HEK293T (cell line): ENCODE measurements around the gene BCL2L15.
A peak's percentile ranks its signal among the peaks of the same experiment; 100 is the strongest.
"Not testable (repeated sequence)": the region's sequence is repeated elsewhere in the genome, so short reads cannot be mapped to it uniquely, and the experiment has no call there.

Experiments
- CTCF ChIA-PET: fragments of 350-600 bp; formaldehyde crosslinking; extraction: SDS; loops from one replicate; lab custom pipeline; 2021; ENCODE audit warnings: antibody characterized with exemption, inconsistent platforms; lab: Yijun Ruan, JAX
- POLR2A ChIA-PET: fragments of 350-600 bp; formaldehyde crosslinking; extraction: SDS; loops from one replicate; lab custom pipeline; 2020; ENCODE audit warnings: antibody characterized with exemption, inconsistent platforms; lab: Yijun Ruan, JAX
- DNase-seq: peaks from one replicate; pipeline ENCODE4 v3.0.0; 2012; ENCODE audit warnings: mixed read lengths; ENCODE audit errors: extremely low spot score
- ARNT ChIP-seq: fragments of 450-650 bp; IDR thresholded peaks from 2 replicates; pipeline ENCODE4 v1.6.1; 2017; ENCODE audit warnings: mild to moderate bottlenecking
- BHLHE40 ChIP-seq: fragments of 450-650 bp; IDR thresholded peaks from 2 replicates; pipeline ENCODE4 v1.6.1; 2016; ENCODE audit warnings: mild to moderate bottlenecking, moderate library complexity, borderline replicate concordance
- CTBP1 ChIP-seq: fragments of 450-650 bp; IDR thresholded peaks from 2 replicates; pipeline ENCODE4 v1.6.1; 2016; ENCODE audit warnings: borderline replicate concordance
- ELF4 ChIP-seq: fragments of 450-650 bp; IDR thresholded peaks from 2 replicates; pipeline ENCODE4 v1.6.1; 2017; ENCODE audit warnings: antibody characterized with exemption
- FOXA1 ChIP-seq: fragments of 450-650 bp; IDR thresholded peaks from 2 replicates; pipeline ENCODE4 v1.6.1; 2016; ENCODE audit warnings: mild to moderate bottlenecking
- FOXK2 ChIP-seq: fragments of 450-650 bp; IDR thresholded peaks from 2 replicates; pipeline ENCODE4 v1.6.1; 2016; ENCODE audit warnings: mild to moderate bottlenecking
- FOXM1 ChIP-seq: fragments of 450-650 bp; IDR thresholded peaks from 2 replicates; pipeline ENCODE4 v1.6.1; 2017; ENCODE audit warnings: mild to moderate bottlenecking, borderline replicate concordance
- HDGF ChIP-seq: fragments of 450-650 bp; IDR thresholded peaks from 2 replicates; pipeline ENCODE4 v1.6.1; 2017; ENCODE audit warnings: antibody characterized with exemption, borderline replicate concordance
- L3MBTL2 ChIP-seq: fragments of 450-650 bp; conservative IDR thresholded peaks from 2 replicates; pipeline ENCODE4 v1.6.1; 2016; ENCODE audit warnings: mild to moderate bottlenecking
- LEF1 ChIP-seq: fragments of 450-650 bp; IDR thresholded peaks from 2 replicates; pipeline ENCODE4 v1.6.1; 2017; ENCODE audit warnings: mild to moderate bottlenecking, borderline replicate concordance
- NFRKB ChIP-seq: fragments of 450-650 bp; IDR thresholded peaks from 2 replicates; pipeline ENCODE4 v1.6.1; 2016; ENCODE audit warnings: mild to moderate bottlenecking, moderate library complexity
- SP1 ChIP-seq: fragments of 450-650 bp; IDR thresholded peaks from 2 replicates; pipeline ENCODE4 v1.6.1; 2017
- SUZ12 ChIP-seq: fragments of 450-650 bp; IDR thresholded peaks from 2 replicates; pipeline ENCODE4 v1.6.1; 2016; ENCODE audit warnings: mild to moderate bottlenecking
- TARDBP ChIP-seq: fragments of 450-650 bp; IDR thresholded peaks from 2 replicates; pipeline ENCODE4 v1.6.1; 2016
- ZNF384 ChIP-seq: fragments of 450-650 bp; IDR thresholded peaks from 2 replicates; pipeline ENCODE4 v1.6.1; 2016
- TF ChIP-seq, protein P1 (sequence below): fragments of 450-650 bp; IDR thresholded peaks from 2 replicates; pipeline ENCODE4 v1.6.1; 2016

Gene BCL2L15

DNA sequence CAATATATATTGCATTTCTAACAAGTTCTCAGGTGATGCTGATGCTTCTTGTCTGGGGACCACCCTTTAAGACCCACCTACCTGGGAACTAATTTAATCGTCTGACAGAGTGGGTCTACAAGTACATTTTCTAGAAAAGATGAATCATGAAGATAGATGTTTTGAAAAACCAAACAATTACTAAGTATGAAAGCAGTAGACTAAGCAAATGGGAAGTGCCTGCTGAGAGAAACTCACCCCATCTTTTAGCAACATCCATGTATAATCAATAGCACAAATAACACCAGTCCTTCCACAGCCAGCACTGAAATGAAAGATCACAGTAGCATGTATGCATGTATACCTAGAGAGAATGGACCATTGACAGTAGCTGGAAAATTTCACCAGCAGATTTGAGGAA lies 33.1 kb downstream of the BCL2L15 start:
- ChIA-PET CTCF (no interaction called here), POLR2A (no interaction called here)
- TF ChIP-seq ZNF384 (no peak), FOXA1 (no peak), ELF4 (no peak), BHLHE40 (no peak), HDGF (no peak)
- no peak for DNase-seq

DNA sequence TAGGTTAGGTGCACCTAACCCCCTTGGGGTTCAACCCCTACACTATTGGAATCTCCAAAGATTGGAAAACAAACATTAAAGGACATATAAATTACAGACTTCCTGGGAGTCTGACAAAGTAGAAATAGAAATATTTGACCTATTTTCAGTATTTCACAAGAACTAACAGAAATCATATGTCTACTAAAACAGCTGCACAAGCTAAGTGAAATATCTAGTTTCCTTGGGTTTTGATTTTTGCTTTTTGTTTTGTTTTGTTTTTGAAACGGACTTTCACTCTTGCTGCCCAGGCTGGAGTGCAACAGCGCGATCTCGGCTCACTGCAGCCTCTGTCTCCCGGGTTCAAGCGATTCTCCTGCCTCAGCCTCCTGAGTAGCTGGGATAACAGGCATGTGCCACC lies 34.7 kb downstream of the BCL2L15 start:
- CTCF ChIA-PET, DNase-seq, POLR2A ChIA-PET: not testable (repeated sequence)

DNA sequence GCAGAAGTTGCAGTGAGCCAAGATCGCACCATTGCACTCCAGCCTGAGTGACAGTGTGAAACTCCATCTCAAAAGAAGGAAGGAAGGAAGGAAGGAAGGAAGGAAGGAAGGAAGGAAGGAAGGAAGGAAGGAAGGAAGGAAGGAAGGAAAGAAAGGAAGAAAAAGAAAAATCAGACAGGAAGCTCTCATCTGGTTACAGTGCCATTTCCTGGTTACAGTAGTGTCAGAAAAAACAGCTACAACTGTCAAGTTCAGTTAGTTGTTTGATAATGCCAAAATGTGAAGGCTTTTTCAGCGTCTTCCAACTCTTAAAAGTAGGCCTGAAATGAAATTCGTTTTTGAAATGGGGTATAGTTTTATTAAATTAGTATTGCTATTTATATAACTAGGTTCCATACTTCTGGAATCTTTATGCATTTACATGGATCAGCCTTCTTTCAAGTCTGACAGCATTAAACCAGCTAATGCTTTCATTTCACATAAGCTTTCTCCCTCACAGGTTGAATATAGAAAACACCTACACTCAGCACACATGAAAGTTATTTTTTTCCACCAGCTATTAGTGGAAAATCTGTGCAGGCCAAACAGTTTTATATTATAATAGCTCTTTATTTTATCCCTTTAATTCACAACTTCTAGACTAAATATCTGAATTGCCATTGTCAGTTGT lies 37.1 kb downstream of the BCL2L15 start:
- DNase-seq = no peak
- ChIA-PET POLR2A (no interaction called here), CTCF (no interaction called here)

DNA sequence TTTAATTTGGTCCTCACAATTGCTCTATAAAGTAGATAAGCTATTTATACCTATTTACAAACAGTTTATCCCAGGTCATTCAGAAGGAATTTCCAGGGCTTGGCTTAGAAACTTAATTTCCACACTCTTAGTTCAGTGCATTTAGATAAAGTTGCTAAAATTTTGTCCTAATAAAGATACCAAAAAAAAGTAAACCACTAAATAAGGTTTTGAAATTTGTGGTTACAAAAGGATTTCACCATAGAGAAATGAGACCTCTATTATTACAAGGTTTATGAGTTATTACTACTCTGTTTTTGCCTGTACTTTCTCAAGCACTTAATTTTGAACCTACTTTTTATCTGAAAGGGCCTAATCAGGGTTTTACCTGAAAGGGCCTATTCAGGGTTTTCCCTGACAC lies 38.3 kb downstream of the BCL2L15 start:
- ChIA-PET POLR2A (no interaction called here), CTCF (no interaction called here)
- no peak for DNase-seq
- TF ChIP-seq HDGF (no peak), SP1 (no peak), ELF4 (no peak), SUZ12 (no peak), BHLHE40 (no peak), FOXM1 (no peak), FOXK2 (no peak), NFRKB (no peak), ARNT (no peak), CTBP1 (no peak), FOXA1 (no peak), L3MBTL2 (no peak), ZNF384 (no peak), LEF1 (no peak), TARDBP (no peak)
- TF ChIP-seq, protein P1, sequence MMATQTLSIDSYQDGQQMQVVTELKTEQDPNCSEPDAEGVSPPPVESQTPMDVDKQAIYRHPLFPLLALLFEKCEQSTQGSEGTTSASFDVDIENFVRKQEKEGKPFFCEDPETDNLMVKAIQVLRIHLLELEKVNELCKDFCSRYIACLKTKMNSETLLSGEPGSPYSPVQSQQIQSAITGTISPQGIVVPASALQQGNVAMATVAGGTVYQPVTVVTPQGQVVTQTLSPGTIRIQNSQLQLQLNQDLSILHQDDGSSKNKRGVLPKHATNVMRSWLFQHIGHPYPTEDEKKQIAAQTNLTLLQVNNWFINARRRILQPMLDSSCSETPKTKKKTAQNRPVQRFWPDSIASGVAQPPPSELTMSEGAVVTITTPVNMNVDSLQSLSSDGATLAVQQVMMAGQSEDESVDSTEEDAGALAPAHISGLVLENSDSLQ = no peak

More for the DNA sequence above, 37.1 kb downstream of the BCL2L15 start:
- TF ChIP-seq ARNT = no peak

DNA sequence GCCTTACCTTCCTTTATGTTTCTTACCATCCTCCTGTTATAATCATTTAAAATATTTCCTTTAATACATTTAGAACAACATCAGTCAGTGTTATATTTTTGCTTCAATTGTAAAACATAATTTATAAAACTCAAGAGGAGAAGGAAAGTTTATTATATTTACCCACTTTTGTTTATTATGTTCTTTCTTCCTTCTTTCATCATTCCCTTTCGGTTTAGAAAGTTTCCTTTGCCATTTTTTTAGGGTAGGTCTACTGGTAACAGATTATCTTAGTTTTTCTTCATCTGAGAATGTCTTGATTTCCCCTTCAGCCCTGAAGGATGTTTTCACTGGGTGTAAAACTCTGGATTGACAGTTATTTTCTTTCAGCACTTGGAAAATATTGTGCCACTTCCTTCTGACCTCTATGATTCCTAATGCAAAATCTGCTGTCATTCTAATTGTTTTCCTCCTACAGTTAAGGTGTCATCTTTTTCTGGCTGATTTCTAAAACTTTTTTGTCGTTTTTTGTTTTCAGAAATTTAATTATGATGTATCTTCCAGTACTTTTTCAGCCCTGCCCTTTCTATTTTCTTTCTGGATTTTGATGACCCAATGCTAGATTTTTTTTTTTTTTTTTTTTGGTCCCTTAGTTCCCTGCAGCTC lies 40.9 kb downstream of the BCL2L15 start:
- CTCF ChIA-PET = no interaction called here
- POLR2A ChIA-PET = no interaction called here
- TF ChIP-seq ZNF384 = peak; percentile 25; the same call in 1 of the 2 replicates
- TF ChIP-seq TARDBP = no peak
- no peak for DNase-seq

DNA sequence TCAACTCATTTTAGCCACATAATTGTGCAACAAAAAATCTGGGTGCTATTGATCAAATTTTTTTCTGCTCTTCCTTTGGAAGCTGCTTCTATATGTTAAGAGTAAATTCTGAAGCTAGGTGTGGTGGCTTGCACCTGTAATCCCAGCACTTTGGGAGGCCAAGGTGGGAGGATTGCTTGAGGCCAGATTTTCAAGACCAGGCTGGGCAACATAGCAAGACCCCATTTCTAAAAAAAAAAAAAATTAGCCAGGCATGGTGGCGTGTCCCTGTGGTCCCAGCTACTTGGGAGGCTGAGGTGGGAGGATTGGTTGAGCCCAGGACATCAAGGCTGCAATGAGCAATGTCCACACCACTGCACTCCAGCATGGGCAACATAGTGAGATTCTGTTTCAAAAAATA lies 50.8 kb downstream of the BCL2L15 start:
- no peak for TF ChIP-seq ELF4
- no peak for TF ChIP-seq ZNF384
- no peak for TF ChIP-seq L3MBTL2
- TF ChIP-seq, protein P1 = no peak
- TF ChIP-seq SP1 = no peak
- TF ChIP-seq FOXM1 = no peak
- TF ChIP-seq ARNT = no peak
- no peak for TF ChIP-seq HDGF
- TF ChIP-seq BHLHE40 = no peak
- TF ChIP-seq TARDBP = no peak
- no peak for TF ChIP-seq LEF1
- TF ChIP-seq NFRKB = no peak
- TF ChIP-seq FOXA1 = no peak
- no peak for TF ChIP-seq FOXK2
- no peak for TF ChIP-seq CTBP1
- no peak for DNase-seq
- ChIA-PET CTCF (interaction anchor here (1.7 kb wide), 1 partner anchor 446 kb away, joined by 5 read pairs; no protein-coding TSS in a partner anchor), POLR2A (interaction anchor here (1.6 to 1.7 kb wide), 3 partner anchors 68 to 92 kb away, joined by 5 to 6 read pairs (median 5); partner anchors contain the start of genes AP4B1, HIPK1 and PHTF1)

DNA sequence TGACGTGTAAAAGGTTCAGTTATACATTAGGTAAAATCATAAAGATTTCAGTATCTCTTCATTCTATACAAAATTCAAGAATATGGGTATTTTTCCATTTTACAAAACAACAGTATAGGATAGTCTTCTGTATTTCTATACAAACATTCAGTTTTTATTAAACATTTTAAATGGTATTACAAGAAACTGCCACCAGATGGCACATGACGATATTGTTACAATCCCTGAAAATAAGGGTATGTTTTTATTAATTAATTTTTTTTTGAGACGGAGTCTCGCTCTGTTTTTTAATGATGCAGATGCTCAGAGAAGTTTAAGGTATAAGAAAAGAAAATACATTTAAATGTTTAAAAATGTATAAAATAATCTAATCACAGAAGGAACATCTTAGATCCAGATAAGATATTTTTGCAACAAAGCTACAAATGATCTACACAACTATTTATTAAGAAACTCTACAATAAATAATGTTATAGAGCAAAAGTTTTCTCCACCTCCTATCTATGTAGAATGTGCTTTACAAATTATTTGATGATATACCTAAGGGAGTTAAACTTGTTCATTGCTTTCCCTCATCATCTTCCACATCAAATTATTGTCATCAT lies 51.6 kb downstream of the BCL2L15 start:
- DNase-seq = peak; percentile 33
- CTCF ChIA-PET = interaction anchor here (0.6 to 1.7 kb wide), 3 partner anchors 23 to 447 kb away, joined by 3 to 5 read pairs (median 3); partner anchors contain the start of gene RSBN1
- TF ChIP-seq LEF1 (no peak), ZNF384 (peak; percentile 69)
- POLR2A ChIA-PET = interaction anchor here (1.6 to 1.7 kb wide), 3 partner anchors 69 to 93 kb away, joined by 5 to 6 read pairs (median 5); partner anchors contain the start of genes AP4B1, HIPK1 and PHTF1
